K562 (cell line): ENCODE measurements around the gene SMIM36.

Source experiments
- CHD1 ChIP-seq: fragments of 200-600 bp; sonication (generic); IDR thresholded peaks from one replicate; pipeline ENCODE4 v1.6.1; 2012; ENCODE audit warnings: mild to moderate bottlenecking, moderate library complexity, low read length, inconsistent platforms
- CHD2 ChIP-seq: IDR thresholded peaks from 2 replicates; pipeline ENCODE4 v1.6.1; 2011; ENCODE audit warnings: low read depth, low read length
- EP300 ChIP-seq: IDR thresholded peaks from 2 replicates; pipeline ENCODE4 v1.6.1; 2012; ENCODE audit warnings: low read length, improper control_type of control experiment
- EZH2 ChIP-seq: IDR thresholded peaks from 2 replicates; pipeline ENCODE4 v1.6.1; 2012; ENCODE audit warnings: low read depth, mild to moderate bottlenecking, inconsistent platforms, low read length, borderline replicate concordance
- KLF1 ChIP-seq: fragments of 450-650 bp; IDR thresholded peaks from 2 replicates; pipeline ENCODE4 v1.6.1; 2016; ENCODE audit warnings: missing genetic modification characterization, missing compliant biosample characterization
- NFIC ChIP-seq: fragments of 450-650 bp; IDR thresholded peaks from 2 replicates; pipeline ENCODE4 v1.6.1; 2017; ENCODE audit warnings: mild to moderate bottlenecking, inconsistent platforms
- ZFX ChIP-seq: sonication (generic); formaldehyde crosslinking; IDR thresholded peaks from 2 replicates; pipeline ENCODE4 v1.8.0; 2022; ENCODE audit warnings: mild to moderate bottlenecking, missing genetic modification reagents, moderate library complexity
- TF ChIP-seq, protein P1 (sequence below): sonication (generic); formaldehyde crosslinking; IDR thresholded peaks from 2 replicates; pipeline ENCODE4 v1.5.0; 2020; ENCODE audit warnings: missing genetic modification reagents
- TF ChIP-seq, protein P2 (sequence below): sonication (generic); formaldehyde crosslinking; IDR thresholded peaks from 2 replicates; pipeline ENCODE4 v1.8.1; 2023; ENCODE audit warnings: mild to moderate bottlenecking, missing genetic modification reagents
- TF ChIP-seq, protein P3 (sequence below): sonication (generic); formaldehyde crosslinking; IDR thresholded peaks from 2 replicates; pipeline ENCODE4 v1.9.0; 2022; ENCODE audit warnings: mild to moderate bottlenecking, missing genetic modification reagents
- TF ChIP-seq, protein P4 (sequence below): IDR thresholded peaks from 3 replicates; pipeline ENCODE4 v1.6.1; 2011; ENCODE audit warnings: borderline replicate concordance, mild to moderate bottlenecking, moderate library complexity; ENCODE audit not compliant: insufficient read length; ENCODE audit errors: extremely low read depth

DNA sequence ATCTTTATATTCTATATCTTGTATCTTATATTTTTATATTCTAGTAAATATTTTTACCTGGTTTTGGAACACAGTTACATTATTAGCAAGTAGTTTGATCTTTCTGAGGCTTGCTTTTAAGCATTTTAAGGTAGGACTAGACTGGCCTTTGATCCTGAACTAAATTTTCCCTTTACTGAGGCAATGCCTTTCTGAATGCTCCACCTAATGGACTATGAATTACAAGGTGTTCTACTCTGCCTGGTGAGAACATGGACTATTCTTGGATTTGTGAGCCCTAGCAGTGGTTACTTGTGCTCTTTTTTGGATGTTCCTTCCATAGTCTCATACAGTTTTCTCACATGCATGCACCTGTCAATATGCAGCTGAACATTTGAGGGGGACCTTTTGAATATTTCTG is 32.5 kb upstream of the SMIM36 start:
- TF ChIP-seq, protein P1, sequence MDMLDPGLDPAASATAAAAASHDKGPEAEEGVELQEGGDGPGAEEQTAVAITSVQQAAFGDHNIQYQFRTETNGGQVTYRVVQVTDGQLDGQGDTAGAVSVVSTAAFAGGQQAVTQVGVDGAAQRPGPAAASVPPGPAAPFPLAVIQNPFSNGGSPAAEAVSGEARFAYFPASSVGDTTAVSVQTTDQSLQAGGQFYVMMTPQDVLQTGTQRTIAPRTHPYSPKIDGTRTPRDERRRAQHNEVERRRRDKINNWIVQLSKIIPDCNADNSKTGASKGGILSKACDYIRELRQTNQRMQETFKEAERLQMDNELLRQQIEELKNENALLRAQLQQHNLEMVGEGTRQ (CRISPR knock-in tag) = no peak
- TF ChIP-seq, protein P2, sequence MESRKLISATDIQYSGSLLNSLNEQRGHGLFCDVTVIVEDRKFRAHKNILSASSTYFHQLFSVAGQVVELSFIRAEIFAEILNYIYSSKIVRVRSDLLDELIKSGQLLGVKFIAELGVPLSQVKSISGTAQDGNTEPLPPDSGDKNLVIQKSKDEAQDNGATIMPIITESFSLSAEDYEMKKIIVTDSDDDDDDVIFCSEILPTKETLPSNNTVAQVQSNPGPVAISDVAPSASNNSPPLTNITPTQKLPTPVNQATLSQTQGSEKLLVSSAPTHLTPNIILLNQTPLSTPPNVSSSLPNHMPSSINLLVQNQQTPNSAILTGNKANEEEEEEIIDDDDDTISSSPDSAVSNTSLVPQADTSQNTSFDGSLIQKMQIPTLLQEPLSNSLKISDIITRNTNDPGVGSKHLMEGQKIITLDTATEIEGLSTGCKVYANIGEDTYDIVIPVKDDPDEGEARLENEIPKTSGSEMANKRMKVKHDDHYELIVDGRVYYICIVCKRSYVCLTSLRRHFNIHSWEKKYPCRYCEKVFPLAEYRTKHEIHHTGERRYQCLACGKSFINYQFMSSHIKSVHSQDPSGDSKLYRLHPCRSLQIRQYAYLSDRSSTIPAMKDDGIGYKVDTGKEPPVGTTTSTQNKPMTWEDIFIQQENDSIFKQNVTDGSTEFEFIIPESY (CRISPR knock-in tag) = no peak
- TF ChIP-seq EZH2 (no peak), EP300 (no peak), KLF1 (tag) (no peak), NFIC (no peak), ZFX (no peak), CHD2 (no peak), CHD1 (no peak)
- TF ChIP-seq, protein P3, sequence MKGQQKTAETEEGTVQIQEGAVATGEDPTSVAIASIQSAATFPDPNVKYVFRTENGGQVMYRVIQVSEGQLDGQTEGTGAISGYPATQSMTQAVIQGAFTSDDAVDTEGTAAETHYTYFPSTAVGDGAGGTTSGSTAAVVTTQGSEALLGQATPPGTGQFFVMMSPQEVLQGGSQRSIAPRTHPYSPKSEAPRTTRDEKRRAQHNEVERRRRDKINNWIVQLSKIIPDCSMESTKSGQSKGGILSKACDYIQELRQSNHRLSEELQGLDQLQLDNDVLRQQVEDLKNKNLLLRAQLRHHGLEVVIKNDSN = no peak
- TF ChIP-seq, protein P4, sequence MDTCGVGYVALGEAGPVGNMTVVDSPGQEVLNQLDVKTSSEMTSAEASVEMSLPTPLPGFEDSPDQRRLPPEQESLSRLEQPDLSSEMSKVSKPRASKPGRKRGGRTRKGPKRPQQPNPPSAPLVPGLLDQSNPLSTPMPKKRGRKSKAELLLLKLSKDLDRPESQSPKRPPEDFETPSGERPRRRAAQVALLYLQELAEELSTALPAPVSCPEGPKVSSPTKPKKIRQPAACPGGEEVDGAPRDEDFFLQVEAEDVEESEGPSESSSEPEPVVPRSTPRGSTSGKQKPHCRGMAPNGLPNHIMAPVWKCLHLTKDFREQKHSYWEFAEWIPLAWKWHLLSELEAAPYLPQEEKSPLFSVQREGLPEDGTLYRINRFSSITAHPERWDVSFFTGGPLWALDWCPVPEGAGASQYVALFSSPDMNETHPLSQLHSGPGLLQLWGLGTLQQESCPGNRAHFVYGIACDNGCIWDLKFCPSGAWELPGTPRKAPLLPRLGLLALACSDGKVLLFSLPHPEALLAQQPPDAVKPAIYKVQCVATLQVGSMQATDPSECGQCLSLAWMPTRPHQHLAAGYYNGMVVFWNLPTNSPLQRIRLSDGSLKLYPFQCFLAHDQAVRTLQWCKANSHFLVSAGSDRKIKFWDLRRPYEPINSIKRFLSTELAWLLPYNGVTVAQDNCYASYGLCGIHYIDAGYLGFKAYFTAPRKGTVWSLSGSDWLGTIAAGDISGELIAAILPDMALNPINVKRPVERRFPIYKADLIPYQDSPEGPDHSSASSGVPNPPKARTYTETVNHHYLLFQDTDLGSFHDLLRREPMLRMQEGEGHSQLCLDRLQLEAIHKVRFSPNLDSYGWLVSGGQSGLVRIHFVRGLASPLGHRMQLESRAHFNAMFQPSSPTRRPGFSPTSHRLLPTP = no peak
